Peyer's patch (tissue), 4 donors: ENCODE measurements around the gene MMP17.

ENCODE experiments used
- CTCF ChIP-seq, 6 experiments: fragments of 450-650 bp in 4 of 6; fragments of 200-600 bp in 2 of 6; sonication (generic) in 1 of 6; IDR thresholded peaks; one replicate each; pipeline ENCODE4 v1.5.1; 2017 to 2019; ENCODE audit warnings: antibody characterized with exemption in 6 of 6, mild to moderate bottlenecking in 3 of 6, moderate library complexity in 1 of 6
- POLR2A ChIP-seq, 2 donors: fragments of 450-650 bp; IDR thresholded peaks; one replicate each; pipeline ENCODE4 v1.5.1; 2017; ENCODE audit warnings: antibody characterized with exemption in 2 of 2, mild to moderate bottlenecking in 2 of 2, moderate library complexity in 2 of 2

- TF ChIP-seq CTCF (IDR thresholded peaks at IDR 0.05): no peak
- no peak for TF ChIP-seq POLR2A (IDR thresholded peaks at IDR 0.05)
These were observed 15.3 kb downstream of the MMP17 start for GRCh38 chr12:131843527-131843926.
